HepG2 (cell line): ENCODE results near the gene ETF1. TPM values are rescaled to one million over a fixed set of nuclear protein-coding genes. Genes with fewer than 3 reads are reported as not detected.

Source experiments
- BCL6 ChIP-seq: IDR thresholded peaks from 2 replicates; pipeline ENCODE4 v1.6.1; 2016; ENCODE audit warnings: missing genetic modification reagents, missing compliant biosample characterization
- NCOA5 ChIP-seq: sonication (generic); formaldehyde crosslinking; IDR thresholded peaks from 2 replicates; pipeline ENCODE4 v1.4.0; 2020; ENCODE audit warnings: missing genetic modification reagents
- NFKBIZ ChIP-seq: IDR thresholded peaks from 2 replicates; pipeline ENCODE4 v1.6.1; 2018; ENCODE audit warnings: missing genetic modification reagents, missing compliant biosample characterization
- NFRKB ChIP-seq: fragments of 450-650 bp; IDR thresholded peaks from 2 replicates; pipeline ENCODE4 v1.6.1; 2017
- ZFP1 ChIP-seq: IDR thresholded peaks from 2 replicates; pipeline ENCODE4 v1.6.1; 2016
- ZKSCAN1 ChIP-seq: fragments of 150-350 bp; IDR thresholded peaks from 2 replicates; pipeline ENCODE4 v1.6.1; 2014; ENCODE audit warnings: low read length
- ZNF431 ChIP-seq: sonication (generic); formaldehyde crosslinking; IDR thresholded peaks from 2 replicates; pipeline ENCODE4 v1.9.0; 2022; ENCODE audit warnings: missing genetic modification reagents, low read depth, mild to moderate bottlenecking, borderline replicate concordance
- ZNF598 ChIP-seq: sonication (generic); formaldehyde crosslinking; IDR thresholded peaks from 2 replicates; pipeline ENCODE4 v1.5.1; 2020; ENCODE audit warnings: mild to moderate bottlenecking, missing genetic modification reagents, borderline replicate concordance
- polyA plus RNA-seq, 8 experiments: library from polyadenylated mRNA; depleted of rRNA in 3 of 8; stranded (reverse) in 7 of 8; unstranded in 1 of 8; fragments of >200 nt; fragmentation: Illumina TruSeq in 4 of 8; extraction: Trizol in 4 of 8; gene quantifications; 2 replicates each; pipeline versions ENCODE4 v1.2.1 to v1.2.3, GENCODE V29; 2011 to 2016; ENCODE audit warnings: low read depth in 4 of 8, missing spikeins in 1 of 8, mixed read lengths in 1 of 8; ENCODE audit not compliant: insufficient read depth in 1 of 8
- total RNA-seq, 5 experiments: library from RNA; depleted of rRNA; stranded (reverse); fragments of >200 nt; fragmentation: Illumina TruSeq; extraction: Trizol; gene quantifications; 2 replicates each; pipeline ENCODE4 v1.2.3, GENCODE V29; 2016; ENCODE audit warnings: low read depth in 1 of 5
- TF ChIP-seq, protein P1 (sequence below): sonication (generic); formaldehyde crosslinking; IDR thresholded peaks from 2 replicates; pipeline ENCODE4 v1.9.0; 2021; ENCODE audit warnings: missing genetic modification reagents, borderline replicate concordance
- TF ChIP-seq, protein P2 (sequence below), 2 experiments: sonication (generic) in 1 of 2; formaldehyde crosslinking in 1 of 2; IDR thresholded peaks; 2 replicates each; pipeline versions ENCODE4 v1.6.1 to v1.9.0; 2014 to 2022; ENCODE audit warnings: antibody characterized with exemption in 1 of 2, borderline replicate concordance in 1 of 2, inconsistent platforms in 1 of 2, low read depth in 1 of 2, missing genetic modification reagents in 1 of 2
- TF ChIP-seq, protein P3 (sequence below): sonication (generic); formaldehyde crosslinking; IDR thresholded peaks from 2 replicates; pipeline ENCODE4 v1.4.0; 2020; ENCODE audit warnings: missing genetic modification reagents
- TF ChIP-seq, protein P4 (sequence below): sonication (generic); formaldehyde crosslinking; IDR thresholded peaks from 2 replicates; pipeline ENCODE4 v1.4.0; 2020; ENCODE audit warnings: low read depth, mild to moderate bottlenecking, missing genetic modification reagents

ETF1 gene
- total and polyA plus RNA-seq, 2 of the 13 experiments (the other 11 are each of a cell fraction or from before 2014, with no cell fraction given), result 52.1 to 184 TPM

DNA sequence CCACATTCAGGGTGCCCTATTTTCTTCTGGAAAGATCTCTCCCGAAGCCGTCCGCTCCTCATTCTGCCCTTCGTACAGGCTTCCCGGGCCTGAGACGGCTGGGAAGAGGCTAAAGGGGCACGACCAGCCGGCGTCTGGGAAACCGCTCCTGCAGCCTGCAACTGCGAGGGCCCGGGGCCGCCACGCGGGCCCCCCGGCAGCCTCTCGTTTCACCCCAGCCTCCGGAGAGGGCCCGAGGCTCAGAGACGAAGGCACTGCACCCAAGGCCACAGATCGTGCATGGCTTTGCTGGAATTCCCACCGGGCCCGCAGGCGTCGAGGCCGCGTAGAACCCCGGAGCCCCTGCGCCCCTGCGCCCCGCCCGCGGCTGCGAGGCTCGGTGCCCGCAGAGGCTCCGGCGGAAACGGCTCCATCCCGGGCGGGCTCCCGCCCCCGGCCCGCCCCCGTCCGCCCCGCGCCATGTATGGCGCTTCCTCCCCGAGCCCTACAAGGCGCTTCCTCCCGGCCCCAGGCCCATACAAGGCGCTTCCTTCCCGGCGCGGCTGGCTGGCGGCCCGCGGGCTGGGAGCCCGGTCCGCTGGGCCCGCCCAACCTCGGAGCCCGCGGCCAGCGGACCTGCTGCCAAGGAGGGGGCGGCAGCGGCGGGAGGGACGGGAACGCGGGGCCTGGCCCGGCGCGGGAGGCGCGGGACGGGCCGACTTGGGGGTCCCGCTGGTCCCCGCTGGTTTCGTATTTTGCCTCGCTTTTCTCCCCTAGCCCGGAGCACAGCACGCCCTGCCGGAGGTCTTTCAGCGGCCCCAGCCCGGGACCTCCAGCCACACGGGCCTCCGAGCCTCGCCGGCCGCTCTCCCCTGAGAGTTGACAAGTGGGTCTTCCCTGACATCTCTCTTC, 51.1 kb downstream of the ETF1 start (continued):
- TF ChIP-seq, protein P1, sequence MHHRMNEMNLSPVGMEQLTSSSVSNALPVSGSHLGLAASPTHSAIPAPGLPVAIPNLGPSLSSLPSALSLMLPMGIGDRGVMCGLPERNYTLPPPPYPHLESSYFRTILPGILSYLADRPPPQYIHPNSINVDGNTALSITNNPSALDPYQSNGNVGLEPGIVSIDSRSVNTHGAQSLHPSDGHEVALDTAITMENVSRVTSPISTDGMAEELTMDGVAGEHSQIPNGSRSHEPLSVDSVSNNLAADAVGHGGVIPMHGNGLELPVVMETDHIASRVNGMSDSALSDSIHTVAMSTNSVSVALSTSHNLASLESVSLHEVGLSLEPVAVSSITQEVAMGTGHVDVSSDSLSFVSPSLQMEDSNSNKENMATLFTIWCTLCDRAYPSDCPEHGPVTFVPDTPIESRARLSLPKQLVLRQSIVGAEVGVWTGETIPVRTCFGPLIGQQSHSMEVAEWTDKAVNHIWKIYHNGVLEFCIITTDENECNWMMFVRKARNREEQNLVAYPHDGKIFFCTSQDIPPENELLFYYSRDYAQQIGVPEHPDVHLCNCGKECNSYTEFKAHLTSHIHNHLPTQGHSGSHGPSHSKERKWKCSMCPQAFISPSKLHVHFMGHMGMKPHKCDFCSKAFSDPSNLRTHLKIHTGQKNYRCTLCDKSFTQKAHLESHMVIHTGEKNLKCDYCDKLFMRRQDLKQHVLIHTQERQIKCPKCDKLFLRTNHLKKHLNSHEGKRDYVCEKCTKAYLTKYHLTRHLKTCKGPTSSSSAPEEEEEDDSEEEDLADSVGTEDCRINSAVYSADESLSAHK (CRISPR knock-in tag), result no peak
- TF ChIP-seq NCOA5 (no peak), ZNF431 (CRISPR knock-in tag) (peak; percentile 48; the same call in 1 of the 2 replicates), NFKBIZ (CRISPR knock-in tag) (no peak), BCL6 (CRISPR knock-in tag) (no peak), ZNF598 (CRISPR knock-in tag) (0 out of 2 replicates have a peak, but pooled peaks have one; percentile 28), NFRKB (no peak), ZFP1 (CRISPR knock-in tag) (no peak), ZKSCAN1 (no peak)
- TF ChIP-seq, protein P2, sequence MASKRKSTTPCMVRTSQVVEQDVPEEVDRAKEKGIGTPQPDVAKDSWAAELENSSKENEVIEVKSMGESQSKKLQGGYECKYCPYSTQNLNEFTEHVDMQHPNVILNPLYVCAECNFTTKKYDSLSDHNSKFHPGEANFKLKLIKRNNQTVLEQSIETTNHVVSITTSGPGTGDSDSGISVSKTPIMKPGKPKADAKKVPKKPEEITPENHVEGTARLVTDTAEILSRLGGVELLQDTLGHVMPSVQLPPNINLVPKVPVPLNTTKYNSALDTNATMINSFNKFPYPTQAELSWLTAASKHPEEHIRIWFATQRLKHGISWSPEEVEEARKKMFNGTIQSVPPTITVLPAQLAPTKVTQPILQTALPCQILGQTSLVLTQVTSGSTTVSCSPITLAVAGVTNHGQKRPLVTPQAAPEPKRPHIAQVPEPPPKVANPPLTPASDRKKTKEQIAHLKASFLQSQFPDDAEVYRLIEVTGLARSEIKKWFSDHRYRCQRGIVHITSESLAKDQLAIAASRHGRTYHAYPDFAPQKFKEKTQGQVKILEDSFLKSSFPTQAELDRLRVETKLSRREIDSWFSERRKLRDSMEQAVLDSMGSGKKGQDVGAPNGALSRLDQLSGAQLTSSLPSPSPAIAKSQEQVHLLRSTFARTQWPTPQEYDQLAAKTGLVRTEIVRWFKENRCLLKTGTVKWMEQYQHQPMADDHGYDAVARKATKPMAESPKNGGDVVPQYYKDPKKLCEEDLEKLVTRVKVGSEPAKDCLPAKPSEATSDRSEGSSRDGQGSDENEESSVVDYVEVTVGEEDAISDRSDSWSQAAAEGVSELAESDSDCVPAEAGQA (IDR thresholded peaks at IDR 0.05; ENCODE audit: low read depth), result 0 out of 2 replicates have a peak, but pooled peaks have one; percentile 25
- TF ChIP-seq, protein P2 (CRISPR knock-in tag; IDR thresholded peaks at IDR 0.05; ENCODE audit: borderline replicate concordance), result no peak
- TF ChIP-seq, protein P3, sequence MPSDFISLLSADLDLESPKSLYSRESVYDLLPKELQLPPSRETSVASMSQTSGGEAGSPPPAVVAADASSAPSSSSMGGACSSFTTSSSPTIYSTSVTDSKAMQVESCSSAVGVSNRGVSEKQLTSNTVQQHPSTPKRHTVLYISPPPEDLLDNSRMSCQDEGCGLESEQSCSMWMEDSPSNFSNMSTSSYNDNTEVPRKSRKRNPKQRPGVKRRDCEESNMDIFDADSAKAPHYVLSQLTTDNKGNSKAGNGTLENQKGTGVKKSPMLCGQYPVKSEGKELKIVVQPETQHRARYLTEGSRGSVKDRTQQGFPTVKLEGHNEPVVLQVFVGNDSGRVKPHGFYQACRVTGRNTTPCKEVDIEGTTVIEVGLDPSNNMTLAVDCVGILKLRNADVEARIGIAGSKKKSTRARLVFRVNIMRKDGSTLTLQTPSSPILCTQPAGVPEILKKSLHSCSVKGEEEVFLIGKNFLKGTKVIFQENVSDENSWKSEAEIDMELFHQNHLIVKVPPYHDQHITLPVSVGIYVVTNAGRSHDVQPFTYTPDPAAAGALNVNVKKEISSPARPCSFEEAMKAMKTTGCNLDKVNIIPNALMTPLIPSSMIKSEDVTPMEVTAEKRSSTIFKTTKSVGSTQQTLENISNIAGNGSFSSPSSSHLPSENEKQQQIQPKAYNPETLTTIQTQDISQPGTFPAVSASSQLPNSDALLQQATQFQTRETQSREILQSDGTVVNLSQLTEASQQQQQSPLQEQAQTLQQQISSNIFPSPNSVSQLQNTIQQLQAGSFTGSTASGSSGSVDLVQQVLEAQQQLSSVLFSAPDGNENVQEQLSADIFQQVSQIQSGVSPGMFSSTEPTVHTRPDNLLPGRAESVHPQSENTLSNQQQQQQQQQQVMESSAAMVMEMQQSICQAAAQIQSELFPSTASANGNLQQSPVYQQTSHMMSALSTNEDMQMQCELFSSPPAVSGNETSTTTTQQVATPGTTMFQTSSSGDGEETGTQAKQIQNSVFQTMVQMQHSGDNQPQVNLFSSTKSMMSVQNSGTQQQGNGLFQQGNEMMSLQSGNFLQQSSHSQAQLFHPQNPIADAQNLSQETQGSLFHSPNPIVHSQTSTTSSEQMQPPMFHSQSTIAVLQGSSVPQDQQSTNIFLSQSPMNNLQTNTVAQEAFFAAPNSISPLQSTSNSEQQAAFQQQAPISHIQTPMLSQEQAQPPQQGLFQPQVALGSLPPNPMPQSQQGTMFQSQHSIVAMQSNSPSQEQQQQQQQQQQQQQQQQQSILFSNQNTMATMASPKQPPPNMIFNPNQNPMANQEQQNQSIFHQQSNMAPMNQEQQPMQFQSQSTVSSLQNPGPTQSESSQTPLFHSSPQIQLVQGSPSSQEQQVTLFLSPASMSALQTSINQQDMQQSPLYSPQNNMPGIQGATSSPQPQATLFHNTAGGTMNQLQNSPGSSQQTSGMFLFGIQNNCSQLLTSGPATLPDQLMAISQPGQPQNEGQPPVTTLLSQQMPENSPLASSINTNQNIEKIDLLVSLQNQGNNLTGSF (CRISPR knock-in tag), result no peak; the same call in 1 of the 2 replicates
- TF ChIP-seq, protein P4, sequence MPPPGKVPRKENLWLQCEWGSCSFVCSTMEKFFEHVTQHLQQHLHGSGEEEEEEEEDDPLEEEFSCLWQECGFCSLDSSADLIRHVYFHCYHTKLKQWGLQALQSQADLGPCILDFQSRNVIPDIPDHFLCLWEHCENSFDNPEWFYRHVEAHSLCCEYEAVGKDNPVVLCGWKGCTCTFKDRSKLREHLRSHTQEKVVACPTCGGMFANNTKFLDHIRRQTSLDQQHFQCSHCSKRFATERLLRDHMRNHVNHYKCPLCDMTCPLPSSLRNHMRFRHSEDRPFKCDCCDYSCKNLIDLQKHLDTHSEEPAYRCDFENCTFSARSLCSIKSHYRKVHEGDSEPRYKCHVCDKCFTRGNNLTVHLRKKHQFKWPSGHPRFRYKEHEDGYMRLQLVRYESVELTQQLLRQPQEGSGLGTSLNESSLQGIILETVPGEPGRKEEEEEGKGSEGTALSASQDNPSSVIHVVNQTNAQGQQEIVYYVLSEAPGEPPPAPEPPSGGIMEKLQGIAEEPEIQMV (CRISPR knock-in tag), result peak; percentile 88; the same call in 1 of the 2 replicates
